Neuronal stem cell (in vitro differentiated cells): Measurements from ENCODE around the gene HAGH.

Source experiments
- DNase-seq: peaks from one replicate; pipeline ENCODE4 v3.0.0-alpha.2; 2013; ENCODE audit warnings: low spot score
- H2AFZ ChIP-seq: one replicate; pipeline ENCODE4 v1.6.1; 2013; ENCODE audit warnings: mild to moderate bottlenecking, low read length, inconsistent platforms
- H2AK5ac ChIP-seq: 2 replicates; pipeline ENCODE4 v1.6.1; 2013; ENCODE audit warnings: low read depth, mild to moderate bottlenecking, inconsistent platforms, low read length, moderate library complexity, mixed read lengths
- H2BK120ac ChIP-seq: 2 replicates; pipeline ENCODE4 v1.6.1; 2013; ENCODE audit warnings: low read depth, mild to moderate bottlenecking, inconsistent platforms, low read length, moderate library complexity, mixed read lengths
- H2BK12ac ChIP-seq: one replicate; pipeline ENCODE4 v1.6.1; 2013; ENCODE audit warnings: low read length, inconsistent platforms
- H2BK15ac ChIP-seq: 2 replicates; pipeline ENCODE4 v1.6.1; 2013; ENCODE audit warnings: mild to moderate bottlenecking, low read length, inconsistent platforms, mixed read lengths
- H2BK5ac ChIP-seq: one replicate; pipeline ENCODE4 v1.6.1; 2013; ENCODE audit warnings: inconsistent platforms, mild to moderate bottlenecking, low read length, moderate library complexity
- H3K14ac ChIP-seq: one replicate; pipeline ENCODE4 v1.6.1; 2013; ENCODE audit warnings: low read length, inconsistent platforms
- H3K18ac ChIP-seq: 2 replicates; pipeline ENCODE4 v1.6.1; 2013; ENCODE audit warnings: low read length, inconsistent platforms
- H3K23ac ChIP-seq: 2 replicates; pipeline ENCODE4 v1.6.1; 2013; ENCODE audit warnings: low read depth, mild to moderate bottlenecking, mixed read lengths, low read length, inconsistent platforms; ENCODE audit not compliant: poor library complexity
- H3K27ac ChIP-seq: replicated peaks from 3 replicates; pipeline ENCODE4 v1.5.1; 2013; ENCODE audit warnings: low read length, inconsistent platforms
- H3K27me3 ChIP-seq, 3 experiments: 2 replicates each; pipeline ENCODE4 v1.6.1; 2013; ENCODE audit warnings: low read length in 3 of 3, mild to moderate bottlenecking in 2 of 3, inconsistent platforms in 1 of 3, low read depth in 1 of 3, mixed read lengths in 1 of 3, moderate library complexity in 1 of 3; ENCODE audit not compliant: control insufficient read depth in 3 of 3, insufficient read depth in 3 of 3
- H3K36me3 ChIP-seq, 2 donors: replicated peaks in 1 of 2; 2 replicates each; pipeline ENCODE4 v1.6.1; 2013; ENCODE audit warnings: low read length in 2 of 2; ENCODE audit not compliant: control insufficient read depth in 2 of 2, insufficient read depth in 2 of 2
- H3K4ac ChIP-seq: 2 replicates; pipeline ENCODE4 v1.6.1; 2013; ENCODE audit warnings: inconsistent platforms, mild to moderate bottlenecking, low read length, moderate library complexity
- H3K4me1 ChIP-seq, 2 donors: 1 replicate in 1 of 2; 2 replicates in 1 of 2; pipeline ENCODE4 v1.6.1; 2013; ENCODE audit warnings: low read length in 2 of 2, low read depth in 1 of 2; ENCODE audit not compliant: control insufficient read depth in 2 of 2, insufficient read depth in 1 of 2
- H3K4me2 ChIP-seq: one replicate; pipeline ENCODE4 v1.6.1; 2013; ENCODE audit warnings: mild to moderate bottlenecking, low read length, inconsistent platforms; ENCODE audit not compliant: insufficient read depth, poor library complexity, severe bottlenecking
- H3K4me3 ChIP-seq, 2 donors: 2 replicates each; pipeline ENCODE4 v1.5.1; 2013; ENCODE audit warnings: low read length in 2 of 2, mild to moderate bottlenecking in 2 of 2, inconsistent platforms in 1 of 2, moderate library complexity in 1 of 2
- H3K79me1 ChIP-seq: one replicate; pipeline ENCODE4 v1.6.1; 2013; ENCODE audit warnings: low read depth, mild to moderate bottlenecking, inconsistent platforms, low read length, moderate library complexity
- H3K9ac ChIP-seq: one replicate; pipeline ENCODE4 v1.6.1; 2013; ENCODE audit warnings: mild to moderate bottlenecking, low read depth, low read length, inconsistent platforms; ENCODE audit not compliant: poor library complexity
- H3K9me3 ChIP-seq, 2 donors: replicated peaks in 1 of 2; 2 replicates each; pipeline versions ENCODE3 to v1.6.1; 2013; ENCODE audit warnings: low read length in 2 of 2, mild to moderate bottlenecking in 2 of 2, inconsistent platforms in 1 of 2, low read depth in 1 of 2, mixed read lengths in 1 of 2, moderate library complexity in 1 of 2; ENCODE audit not compliant: control insufficient read depth in 2 of 2, insufficient read depth in 1 of 2
- H4K8ac ChIP-seq: one replicate; pipeline ENCODE4 v1.6.1; 2013; ENCODE audit warnings: low read depth, mild to moderate bottlenecking, inconsistent platforms, low read length, moderate library complexity
- H4K91ac ChIP-seq: one replicate; pipeline ENCODE4 v1.6.1; 2013; ENCODE audit warnings: low read length, low read depth, mild to moderate bottlenecking, inconsistent platforms; ENCODE audit not compliant: poor library complexity
- WGBS, 2 donors: extraction: QIAGEN DNeasy Blood & Tissue Kit; methylation state at CpG; one replicate each; pipeline ENCODE4 v1.1.7; 2013; ENCODE audit warnings: missing lambda C conversion rate in 2 of 2, mixed read lengths in 1 of 2; ENCODE audit not compliant: insufficient read length in 2 of 2, insufficient replicate concordance in 1 of 2; ENCODE audit errors: extremely low coverage in 2 of 2; 5-methylcytosine and 5-hydroxymethylcytosine counted together

Gene HAGH

DNA sequence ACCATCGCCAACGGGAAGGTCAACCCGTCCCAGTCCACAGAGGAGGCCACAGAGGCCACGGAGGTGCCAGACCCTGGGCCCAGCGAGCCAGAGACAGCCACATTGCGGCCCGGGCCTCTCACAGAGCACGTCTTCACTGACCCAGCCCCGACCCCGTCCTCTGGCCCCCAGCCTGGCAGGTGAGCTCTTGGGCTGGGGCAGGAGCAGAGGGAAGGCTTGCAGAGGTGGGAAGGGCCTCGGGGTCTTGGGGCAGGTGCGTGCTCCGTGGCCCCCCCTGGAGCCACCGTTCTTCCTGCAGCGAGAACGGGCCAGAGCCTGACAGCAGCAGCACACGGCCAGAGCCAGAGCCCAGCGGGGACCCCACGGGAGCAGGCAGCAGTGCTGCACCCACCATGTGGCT lies 60.4 kb downstream of the HAGH start:
- Histone ChIP-seq H3K18ac (no peak overlapping the region), H3K9ac (peak overlapping the region; percentile 70), H3K4ac (no peak overlapping the region), H4K8ac (peak overlapping the region; percentile 43), H3K4me1 (peaks cover 0 to 14% of the 10 kb centered on the region in 2 donors), H4K91ac (no peak overlapping the region), H3K27ac (no peak overlapping the region), H2BK12ac (peak overlapping the region; percentile 41), H3K9me3 (no peaks in the 10 kb centered on the region), H3K27me3 (no peaks in the 10 kb centered on the region), H3K4me2 (no peak overlapping the region), H3K79me1 (peaks cover 5% of the 10 kb centered on the region), H2AK5ac (no peak overlapping the region), H3K14ac (no peak overlapping the region), H2BK120ac (no peak overlapping the region), H3K4me3 (no peak overlapping the region), H2AFZ (no peak overlapping the region), H2BK15ac (no peak overlapping the region), H3K36me3 (peaks cover 43 to 87% of the 10 kb centered on the region in 2 donors), H3K23ac (no peak overlapping the region), H2BK5ac (no peak overlapping the region)
- no peak for DNase-seq
- WGBS, 2 donors, result no CpG with 5 or more reads among the region's 19 CpGs

DNA sequence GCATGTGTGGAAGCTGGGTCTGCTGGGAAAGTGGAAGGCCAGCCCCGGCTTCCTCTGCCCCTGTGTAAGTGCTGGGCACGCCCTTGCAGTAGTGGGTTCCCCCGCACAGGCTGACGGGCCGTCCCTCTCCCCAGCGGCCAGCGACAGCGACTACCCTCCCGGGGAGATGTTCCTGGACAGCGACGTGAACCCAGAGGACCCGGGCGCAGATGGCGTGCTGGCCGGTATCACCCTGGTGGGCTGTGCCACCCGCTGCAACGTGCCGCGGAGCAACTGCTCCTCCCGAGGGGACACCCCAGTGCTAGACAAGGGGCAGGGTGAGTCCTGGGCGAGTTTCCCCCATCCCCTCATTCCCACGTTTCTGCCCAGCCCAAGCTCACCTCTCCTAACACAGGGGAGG lies 60.8 kb downstream of the HAGH start:
- WGBS, 2 donors, result no CpG with 5 or more reads among the region's 22 CpGs

DNA sequence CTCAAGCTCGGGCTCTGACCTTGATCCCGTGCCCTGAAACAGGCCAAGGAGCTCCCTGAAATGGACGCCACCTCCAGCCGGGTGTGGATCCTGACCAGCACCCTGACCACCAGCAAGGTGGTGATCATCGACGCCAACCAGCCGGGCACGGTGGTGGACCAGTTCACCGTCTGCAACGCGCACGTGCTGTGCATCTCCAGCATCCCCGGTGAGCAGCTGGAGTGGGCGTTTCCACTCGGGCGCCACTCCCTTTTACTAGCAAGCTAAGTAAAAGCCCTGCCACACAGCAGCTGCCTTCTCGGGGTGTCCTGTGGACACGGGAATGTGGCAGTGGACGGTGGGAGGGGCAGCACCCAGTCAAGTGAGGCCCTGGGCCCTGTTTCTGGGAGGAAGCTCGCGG lies 61.7 kb downstream of the HAGH start:
- Histone ChIP-seq H2AFZ (no peak overlapping the region), H2AK5ac (no peak overlapping the region), H3K14ac (no peak overlapping the region), H3K9me3 (no peaks in the 10 kb centered on the region), H4K8ac (no peak overlapping the region), H3K18ac (no peak overlapping the region), H3K4ac (no peak overlapping the region), H3K4me2 (no peak overlapping the region), H3K4me3 (no peak overlapping the region), H4K91ac (no peak overlapping the region), H3K23ac (peak overlapping the region; percentile 25), H3K79me1 (peaks cover 4% of the 10 kb centered on the region), H3K27ac (no peak overlapping the region), H2BK5ac (no peak overlapping the region), H2BK120ac (no peak overlapping the region), H2BK15ac (no peak overlapping the region), H3K4me1 (peaks cover 0 to 11% of the 10 kb centered on the region in 2 donors), H2BK12ac (no peak overlapping the region), H3K9ac (no peak overlapping the region), H3K36me3 (peaks cover 46 to 92% of the 10 kb centered on the region in 2 donors), H3K27me3 (no peaks in the 10 kb centered on the region)
- DNase-seq, result no peak
- WGBS, 2 donors, result no CpG with 5 or more reads among the region's 21 CpGs

More for the DNA sequence above, 60.8 kb downstream of the HAGH start:
- H2BK120ac ChIP-seq, result no peak overlapping the region
- H3K36me3 ChIP-seq, result peaks cover 43 to 91% of the 10 kb centered on the region in 2 donors
- H4K8ac ChIP-seq, result peak overlapping the region; percentile 43
- no peak overlapping the region for H3K4ac ChIP-seq
- peaks cover 5% of the 10 kb centered on the region for H3K79me1 ChIP-seq
- H2BK15ac ChIP-seq, result no peak overlapping the region
- H3K9ac ChIP-seq, result peak overlapping the region; percentile 70
- H2BK5ac ChIP-seq, result no peak overlapping the region
- no peaks in the 10 kb centered on the region for H3K9me3 ChIP-seq
- no peak overlapping the region for H2AFZ ChIP-seq
- no peak overlapping the region for H2AK5ac ChIP-seq
- peaks cover 0 to 14% of the 10 kb centered on the region in 2 donors for H3K4me1 ChIP-seq
- H3K27ac ChIP-seq, result no peak overlapping the region
- no peak overlapping the region for H3K4me2 ChIP-seq
- H2BK12ac ChIP-seq, result no peak overlapping the region
- no peak overlapping the region for H4K91ac ChIP-seq
- H3K23ac ChIP-seq, result peak overlapping the region; percentile 80
- H3K4me3 ChIP-seq, result no peak overlapping the region
- H3K18ac ChIP-seq, result no peak overlapping the region
- no peak overlapping the region for H3K14ac ChIP-seq
- no peaks in the 10 kb centered on the region for H3K27me3 ChIP-seq
- DNase-seq, result no peak

DNA sequence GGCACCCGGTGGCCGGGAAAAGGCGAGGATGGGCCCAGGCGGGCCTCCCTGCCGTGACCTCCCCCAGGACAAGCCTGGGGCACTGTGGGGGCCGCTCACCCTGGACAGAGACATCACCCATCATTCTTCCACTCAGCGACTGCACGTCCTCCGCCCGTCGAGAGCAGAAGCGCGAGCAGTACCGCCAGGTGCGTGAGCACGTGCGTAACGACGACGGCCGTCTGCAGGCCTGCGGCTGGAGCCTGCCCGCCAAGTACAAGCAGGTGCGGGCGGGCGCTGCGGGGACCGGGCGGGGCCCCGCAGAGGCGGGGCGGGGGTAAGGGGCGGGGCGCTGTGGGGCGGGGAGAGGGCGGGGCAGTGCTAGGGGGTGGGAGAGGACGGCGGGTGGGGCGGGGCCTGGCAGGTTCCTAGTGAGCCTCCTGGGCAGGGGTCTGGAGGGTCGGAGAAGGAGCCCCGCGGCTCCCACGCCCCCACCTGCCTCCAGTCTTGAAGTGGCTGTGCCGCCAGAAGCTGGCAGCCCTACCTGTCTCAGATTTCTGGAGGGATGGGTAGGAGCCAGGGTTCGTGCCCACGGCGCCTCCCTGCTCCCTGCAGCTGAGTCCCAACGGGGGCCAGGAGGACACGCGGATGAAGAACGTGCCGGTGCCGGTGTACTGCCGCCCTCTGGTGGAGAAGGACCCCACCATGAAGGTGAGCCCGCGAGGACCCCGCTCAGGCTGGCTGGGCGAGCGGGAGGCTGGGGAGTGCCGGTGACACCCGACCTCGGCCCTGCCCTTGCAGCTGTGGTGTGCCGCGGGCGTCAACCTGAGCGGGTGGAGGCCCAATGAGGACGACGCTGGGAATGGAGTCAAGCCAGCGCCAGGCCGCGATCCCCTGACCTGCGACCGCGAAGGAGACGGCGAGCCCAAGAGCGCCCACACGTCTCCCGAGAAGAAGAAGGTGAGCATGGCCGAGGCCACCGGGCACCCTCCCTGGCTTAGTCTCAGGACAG lies 62.8 kb downstream of the HAGH start:
- Histone ChIP-seq H3K18ac (peak overlapping the region; percentile 80), H3K36me3 (peaks cover 44 to 83% of the 10 kb centered on the region in 2 donors), H3K9ac (peak overlapping the region; percentile 44), H2AFZ (no peak overlapping the region), H4K8ac (no peak overlapping the region), H3K27me3 (no peaks in the 10 kb centered on the region), H3K9me3 (no peaks in the 10 kb centered on the region), H2AK5ac (peak overlapping the region; percentile 56), H3K4ac (no peak overlapping the region), H3K4me2 (peak overlapping the region; percentile 18), H3K23ac (peak overlapping the region; percentile 91), H2BK5ac (peak overlapping the region; percentile 0), H2BK12ac (no peak overlapping the region), H3K79me1 (peaks cover 2% of the 10 kb centered on the region), H3K27ac (no peak overlapping the region), H4K91ac (no peak overlapping the region), H3K4me3 (no peak overlapping the region), H3K4me1 (peaks cover 0 to 11% of the 10 kb centered on the region in 2 donors), H3K14ac (peak overlapping the region; percentile 38), H2BK15ac (no peak overlapping the region), H2BK120ac (no peak overlapping the region)
- peak; percentile 46 for DNase-seq
- no CpG with 5 or more reads among the region's 81 CpGs for WGBS, 2 donors
